Activated CD8-positive, alpha-beta T cell treated with anti-CD3 and anti-CD28 coated beads for 36 hours (primary cell): ENCODE measurements around the gene SND1. TPM values are rescaled to one million over a fixed set of nuclear protein-coding genes. Genes with fewer than 3 reads are reported as not detected.

Experiments used
- ATAC-seq: fragments of 200-7000 bp; cut with Tn5 transposase; one replicate; pipeline ENCODE4 v1.10.0; 2021; ENCODE audit warnings: mild to moderate bottlenecking, moderate library complexity
- CTCF ChIA-PET: fragments of 350-600 bp; sonication (Branson Sonifier 250); formaldehyde crosslinking; loops from one replicate; lab custom pipeline; 2021; ENCODE audit warnings: antibody characterized with exemption; lab: Charles Lee
- POLR2A ChIA-PET: fragments of 350-600 bp; sonication (Branson Sonifier 250); formaldehyde crosslinking; loops from one replicate; lab custom pipeline; 2021; ENCODE audit warnings: antibody characterized with exemption; lab: Charles Lee
- DNase-seq: peaks from one replicate; pipeline ENCODE4 v3.0.0-alpha.2; 2020
- H3K27ac Mint-ChIP-seq: one replicate; pipeline ENCODE4 v1.8.0; 2021; ENCODE audit warnings: mild to moderate bottlenecking, mixed read lengths
- H3K27me3 Mint-ChIP-seq: one replicate; pipeline ENCODE4 v1.8.0; 2021; ENCODE audit warnings: mixed read lengths
- H3K36me3 Mint-ChIP-seq: one replicate; pipeline ENCODE4 v1.8.0; 2021; ENCODE audit warnings: low read depth, mixed read lengths
- H3K4me1 Mint-ChIP-seq: one replicate; pipeline ENCODE4 v1.8.0; 2021; ENCODE audit warnings: low read depth, mixed read lengths
- H3K4me3 Mint-ChIP-seq: one replicate; pipeline ENCODE4 v1.8.0; 2021; ENCODE audit warnings: mild to moderate bottlenecking, moderate library complexity, mixed read lengths
- H3K9me3 Mint-ChIP-seq: one replicate; pipeline ENCODE4 v1.8.0; 2021; ENCODE audit warnings: mixed read lengths
- CTCF ChIP-seq: fragments of 200-600 bp; IDR thresholded peaks from one replicate; pipeline ENCODE4 v1.8.0; 2022; ENCODE audit warnings: antibody characterized with exemption, mild to moderate bottlenecking
- intact Hi-C: fragments of 100-400 bp; cut with micrococcal nuclease; formaldehyde crosslinking; loops from one replicate; pipeline ENCODE4 v1.10.0; 2022
- total RNA-seq, 2 experiments: library from RNA; stranded (reverse); gene quantifications; one replicate each; pipeline ENCODE4 v1.2.3, GENCODE V29; 2021

SND1 gene
- total RNA-seq, 2 experiments from 2014 or later = 206 to 208 TPM

- no peak overlapping the region for H3K4me3 Mint-ChIP-seq
- no peaks in the 10 kb centered on the region for H3K27me3 Mint-ChIP-seq
- H3K27ac Mint-ChIP-seq = no peak overlapping the region
- ChIA-PET CTCF (interaction anchor here (0.8 to 1.6 kb wide), 2 partner anchors 16 to 18 kb away, joined by 3 to 5 read pairs; no protein-coding TSS in a partner anchor), POLR2A (interaction anchor here (0.6 kb wide), 1 partner anchor 44 kb away, joined by 3 read pairs; no protein-coding TSS in a partner anchor)
- no peak for TF ChIP-seq CTCF
- DNase-seq = no peak
- peaks cover 22% of the 10 kb centered on the region for H3K4me1 Mint-ChIP-seq
- peaks cover 59% of the 10 kb centered on the region for H3K36me3 Mint-ChIP-seq
- no peaks in the 10 kb centered on the region for H3K9me3 Mint-ChIP-seq
- no peak for ATAC-seq
- intact Hi-C loops = no loop called here
Measured at GRCh38 chr7:127692200-127692599, 40.2 kb downstream of the SND1 start.

GRCh38 chr7:127699853-127700252 is 47.9 kb downstream of the SND1 start:
- H3K36me3 Mint-ChIP-seq = peaks cover 39% of the 10 kb centered on the region
- no peaks in the 10 kb centered on the region for H3K27me3 Mint-ChIP-seq
- no peak for TF ChIP-seq CTCF
- intact Hi-C loops = no loop called here
- ChIA-PET CTCF (interaction anchor here (0.5 to 3.5 kb wide), 2 partner anchors 9 to 398 kb away, joined by 3 to 19 read pairs; no protein-coding TSS in a partner anchor), POLR2A (no interaction called here)
- no peaks in the 10 kb centered on the region for H3K9me3 Mint-ChIP-seq
- peaks cover 6% of the 10 kb centered on the region for H3K4me1 Mint-ChIP-seq
- H3K4me3 Mint-ChIP-seq = no peak overlapping the region
- H3K27ac Mint-ChIP-seq = no peak overlapping the region
- DNase-seq = no peak
- ATAC-seq = no peak

GRCh38 chr7:127702052-127702652 is 50.2 kb downstream of the SND1 start:
- TF ChIP-seq CTCF = no peak
- H3K36me3 Mint-ChIP-seq = peaks cover 39% of the 10 kb centered on the region
- H3K27me3 Mint-ChIP-seq = no peaks in the 10 kb centered on the region
- DNase-seq (no peak), ATAC-seq (no peak)
- H3K4me1 Mint-ChIP-seq = peaks cover 2% of the 10 kb centered on the region
- H3K27ac Mint-ChIP-seq = no peak overlapping the region
- ChIA-PET POLR2A (no interaction called here), CTCF (interaction anchor here (1.0 kb wide), 1 partner anchor 508 kb away, joined by 3 read pairs; no protein-coding TSS in a partner anchor)
- intact Hi-C loops = no loop called here
- H3K9me3 Mint-ChIP-seq = no peaks in the 10 kb centered on the region
- H3K4me3 Mint-ChIP-seq = no peak overlapping the region

GRCh38 chr7:127702938-127703337 is 50.9 kb downstream of the SND1 start:
- H3K27ac Mint-ChIP-seq = no peak overlapping the region
- peaks cover 37% of the 10 kb centered on the region for H3K36me3 Mint-ChIP-seq
- ATAC-seq (no peak), DNase-seq (no peak)
- TF ChIP-seq CTCF = no peak
- intact Hi-C loops = no loop called here
- H3K27me3 Mint-ChIP-seq = no peaks in the 10 kb centered on the region
- no peak overlapping the region for H3K4me3 Mint-ChIP-seq
- H3K9me3 Mint-ChIP-seq = no peaks in the 10 kb centered on the region
- H3K4me1 Mint-ChIP-seq = peaks cover 2% of the 10 kb centered on the region
- ChIA-PET POLR2A (no interaction called here), CTCF (interaction anchor here (1.0 kb wide), 1 partner anchor 507 kb away, joined by 3 read pairs; no protein-coding TSS in a partner anchor)

GRCh38 chr7:127704211-127704610 is 52.2 kb downstream of the SND1 start:
- no peak for ATAC-seq
- CTCF ChIA-PET = interaction anchor here (1.2 to 8.8 kb wide), 2 partner anchors 29 to 505 kb away, joined by 3 to 118 read pairs; no protein-coding TSS in a partner anchor
- Mint-ChIP-seq H3K27ac (no peak overlapping the region), H3K4me1 (peaks cover 2% of the 10 kb centered on the region), H3K9me3 (no peaks in the 10 kb centered on the region), H3K4me3 (no peak overlapping the region), H3K27me3 (no peaks in the 10 kb centered on the region), H3K36me3 (peaks cover 41% of the 10 kb centered on the region)
- no peak for TF ChIP-seq CTCF
- intact Hi-C loops = no loop called here
- POLR2A ChIA-PET = no interaction called here
- no peak for DNase-seq
